ENCODE measurements around the gene CIAPIN1. TPM values are rescaled to one million over a fixed set of nuclear protein-coding genes. Genes with fewer than 3 reads are reported as not detected.

Gene CIAPIN1
- total RNA-seq, result 58.4 and 62.6 TPM in 2 replicates

DNA sequence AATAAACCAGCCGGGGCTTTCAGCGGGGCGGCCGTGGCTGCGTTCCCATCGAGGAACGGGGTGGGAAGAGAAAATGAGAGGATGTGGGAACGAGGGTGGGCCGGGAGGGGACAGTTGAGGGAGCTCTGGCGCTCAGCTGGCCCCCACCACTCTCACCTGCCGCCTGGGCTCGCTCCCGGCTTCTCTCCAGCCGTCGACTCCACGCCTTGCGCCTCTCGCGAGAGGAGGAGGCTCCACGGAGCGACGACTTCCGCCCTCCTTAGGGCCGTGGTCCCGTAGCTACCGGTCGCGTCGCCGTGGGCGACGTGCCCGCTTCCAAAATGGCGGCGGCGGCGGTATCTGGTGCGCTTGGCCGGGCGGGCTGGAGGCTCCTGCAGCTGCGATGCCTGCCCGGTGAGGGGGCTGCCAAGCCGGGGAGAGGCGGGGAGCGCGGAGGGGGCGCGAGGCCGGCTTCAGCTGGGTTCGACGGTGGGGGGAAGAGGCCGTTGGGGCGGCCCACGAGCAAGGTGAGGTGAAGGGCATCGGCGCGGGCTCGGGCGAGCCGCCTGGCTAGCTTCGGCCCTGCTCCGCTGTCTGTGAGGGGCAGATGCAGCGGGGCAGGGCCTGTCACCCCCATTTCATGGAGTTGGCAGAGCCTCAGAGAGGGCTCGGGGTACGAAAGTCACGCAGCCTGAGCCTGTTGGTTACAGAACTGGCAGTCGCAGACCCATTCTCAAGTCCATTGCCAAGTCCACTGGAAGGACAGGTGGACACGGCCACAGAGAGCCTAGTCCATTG is at the start of gene CIAPIN1, which contains the start of gene COQ9:
CIAPIN1 (minus strand) TSS at position 200 of the 777 bp plus-strand sequence. CDS start 6,457 bp downstream, outside the sequence.
COQ9 (plus strand) TSS at position 294 of the 777 bp plus-strand sequence; CDS start at position 321, 27 bp downstream.

DNA sequence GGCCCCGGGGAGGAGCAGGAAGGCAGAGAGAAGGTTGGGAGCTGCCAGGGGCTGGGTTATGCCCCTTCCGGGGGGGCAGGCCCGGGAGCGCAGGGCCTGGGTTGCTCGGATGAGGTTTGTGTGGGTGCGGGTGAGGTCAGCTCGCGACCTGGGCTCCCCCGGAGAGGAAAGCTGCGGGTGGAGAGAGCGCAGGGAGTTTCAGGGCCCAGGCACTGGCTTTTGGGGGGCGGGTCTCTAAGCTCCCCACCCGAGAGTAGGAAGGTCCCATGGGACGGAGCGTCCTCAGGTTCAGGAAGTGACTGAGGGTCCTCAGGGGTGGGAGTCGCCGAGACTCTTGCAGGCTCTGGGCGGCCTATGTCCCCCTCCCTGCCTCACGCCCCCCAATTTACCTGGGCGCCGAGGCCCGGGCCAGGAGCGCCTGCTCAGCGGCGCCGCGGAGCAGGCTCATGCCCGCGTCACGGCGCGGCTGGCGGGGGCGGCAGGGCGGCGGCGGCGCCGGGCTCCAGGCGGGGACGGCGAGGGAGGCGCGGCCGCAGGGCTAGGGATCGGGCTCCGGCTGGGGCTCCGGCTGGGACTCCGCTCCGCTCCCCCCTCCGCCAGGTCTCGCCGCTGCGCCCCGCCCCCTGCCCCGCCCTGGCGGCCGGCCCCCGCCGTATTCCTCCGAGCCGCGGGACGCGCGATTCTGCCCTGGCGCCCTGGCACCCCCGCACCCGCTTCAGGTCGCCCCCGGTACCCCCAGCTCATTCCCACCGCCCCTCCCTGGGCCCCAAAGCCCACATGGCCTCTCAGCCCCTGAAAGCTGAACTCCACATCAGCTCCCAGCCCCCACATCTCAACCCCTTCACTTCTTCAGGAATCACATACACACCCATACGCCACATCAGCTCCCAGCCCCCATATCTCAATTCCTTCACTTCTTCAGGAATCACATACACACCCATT is 39.0 kb upstream of the CIAPIN1 start, which contains the start of gene DOK4:
DOK4 (minus strand) TSS at position 578 of the 942 bp plus-strand sequence. CDS start 6,986 bp downstream, outside the sequence.

DNA sequence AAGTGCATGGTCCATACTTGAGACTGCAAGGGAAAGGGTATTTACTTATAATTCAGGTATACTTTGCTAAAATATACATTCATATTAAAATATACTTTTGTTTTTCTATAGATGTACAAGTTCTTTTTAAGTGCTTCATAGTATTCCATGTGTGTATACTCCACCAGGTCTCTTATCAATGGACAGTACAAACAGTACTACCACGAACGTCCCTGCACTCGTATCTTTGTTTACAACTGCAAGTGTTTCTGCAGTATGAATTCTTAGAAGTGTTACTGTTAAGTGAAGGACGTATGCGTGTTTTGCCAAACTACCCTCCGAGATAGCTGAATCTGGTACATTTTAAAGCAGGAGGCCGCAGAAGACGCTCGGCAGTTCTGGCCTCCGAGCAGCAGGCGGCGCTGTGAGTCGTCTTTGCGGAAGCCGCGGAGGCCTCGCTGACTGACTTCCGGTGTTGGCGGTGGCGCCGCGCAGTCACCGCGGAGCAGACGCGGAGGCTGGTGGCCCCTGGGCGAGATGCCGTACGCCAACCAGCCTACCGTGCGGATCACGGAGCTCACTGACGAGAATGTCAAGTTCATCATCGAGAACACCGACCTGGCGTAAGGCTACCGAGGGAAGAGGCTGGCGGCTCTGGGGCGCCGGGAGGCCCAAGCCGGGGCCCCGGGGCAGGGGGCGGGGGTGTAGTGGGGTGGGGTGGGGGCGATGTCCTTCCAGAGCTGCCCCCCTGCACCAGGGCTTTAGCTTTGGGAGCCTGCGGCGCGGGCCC is 15.2 kb upstream of the CIAPIN1 start, which contains the start of gene POLR2C:
POLR2C (plus strand) TSS at position 471 of the 769 bp plus-strand sequence; CDS start at position 517, 46 bp downstream.

DNA sequence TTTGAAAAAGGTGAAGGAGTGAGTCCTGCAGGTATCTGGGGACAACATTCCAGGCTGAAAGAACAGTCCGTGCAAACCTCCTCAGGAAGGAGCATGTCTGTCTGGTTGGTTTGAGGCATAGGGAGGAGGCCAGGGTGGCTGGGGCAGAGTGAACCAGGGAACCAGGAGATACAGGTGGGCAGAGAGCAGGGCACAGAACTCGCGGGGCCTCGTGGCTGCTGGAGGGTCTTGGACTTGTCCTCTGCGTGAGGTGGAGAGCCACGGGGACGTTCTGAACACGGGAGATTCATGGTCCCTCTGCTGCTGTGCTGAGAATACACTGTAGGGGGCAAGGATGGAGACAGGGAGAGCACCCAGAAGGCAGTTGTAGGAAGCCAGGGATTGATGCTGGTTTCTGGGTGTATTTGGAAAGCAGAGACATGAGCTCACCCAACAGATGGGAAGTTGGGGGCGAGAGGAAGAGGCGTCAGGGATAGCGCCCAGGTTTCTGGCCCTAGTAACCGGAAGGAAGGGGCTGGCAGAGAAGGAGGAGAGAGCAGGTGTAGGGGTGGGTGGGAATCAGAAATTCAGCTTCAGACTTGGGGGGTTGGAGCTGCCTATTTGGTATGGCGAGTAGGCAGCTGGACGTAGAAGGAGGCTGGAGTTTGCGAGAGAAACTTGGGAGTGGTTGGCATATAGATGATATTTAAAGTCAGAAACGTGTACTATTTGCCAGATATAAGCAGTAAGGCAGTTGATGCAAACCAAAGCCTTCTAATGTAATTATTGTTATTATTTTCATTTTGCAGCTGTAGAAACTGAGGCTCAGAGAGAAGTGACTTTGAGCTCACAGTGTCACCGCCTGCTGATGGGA is 43.0 kb downstream of the CIAPIN1 start, which contains the start of gene CCL17:
CCL17 (plus strand) TSS at position 803 of the 853 bp plus-strand sequence. CDS start 9,166 bp downstream, outside the sequence.

Other genes with a start within 250 kb of the CIAPIN1 start
- 40.7 and 50.2 TPM in 2 replicates for gene ARL2BP, start 202.1 kb downstream of the CIAPIN1 start, total RNA-seq
- gene PLLP, start 162.7 kb downstream of the CIAPIN1 start, total RNA-seq, result 2.7 and 3.5 TPM in 2 replicates
- gene CCL22, start 88.6 kb downstream of the CIAPIN1 start, total RNA-seq, result not detected in 2 replicates
- gene CX3CL1, start 74.9 kb downstream of the CIAPIN1 start, total RNA-seq, result 0.17 and 1.7 TPM in 2 replicates
- gene CCL17, start 42.6 kb downstream of the CIAPIN1 start, total RNA-seq, result not detected in 2 replicates
- 41.4 and 45.4 TPM in 2 replicates for gene COQ9, start 94 bp upstream of the CIAPIN1 start, total RNA-seq
- gene POLR2C, start 15.3 kb upstream of the CIAPIN1 start, total RNA-seq, result 91.8 and 100 TPM in 2 replicates
- 13.5 and 24.7 TPM in 2 replicates for gene DOK4, start 39.1 kb upstream of the CIAPIN1 start, total RNA-seq
- 8.0 and 9.7 TPM in 2 replicates for gene CCDC102A, start 89.2 kb upstream of the CIAPIN1 start, total RNA-seq
- not detected in 2 replicates for gene ADGRG5, start 95.3 kb upstream of the CIAPIN1 start, total RNA-seq
- 4.3 and 12.2 TPM in 2 replicates for gene ADGRG1, start 181.2 kb upstream of the CIAPIN1 start, total RNA-seq
- gene ADGRG3, start 220.9 kb upstream of the CIAPIN1 start, total RNA-seq, result 5.2 and 8.8 TPM in 2 replicates
- gene DRC7, start 247.4 kb upstream of the CIAPIN1 start, total RNA-seq, result 0.22 and 0.60 TPM in 2 replicates

Data from dermis lymphatic vessel endothelial cell (primary cell).